ENCODE measurements around the gene NAA20.

NAA20 gene

GRCh38 chr20:19992996-19993908 lies 23.9 kb upstream of the NAA20 start:
- H3K27me3 ChIP-seq (ENCODE audit: control insufficient read depth in 1 of 2, insufficient read depth in 2 of 2, low read length in 2 of 2): no peaks in the 10 kb centered on the region
- H3K36me3 ChIP-seq (ENCODE audit: insufficient read depth, low read length): peaks cover 35% of the 10 kb centered on the region
- peak overlapping the region; percentile 4 to 22 for H3K4me3 ChIP-seq (ENCODE audit: low read depth in 1 of 2, low read length in 2 of 2)
- peak overlapping the region; percentile 83 for H3K27ac ChIP-seq (ENCODE audit: low read depth, low read length)
- H3K9me3 ChIP-seq (ENCODE audit: low read length): no peaks in the 10 kb centered on the region
- peaks cover 47% of the 10 kb centered on the region for H3K4me1 ChIP-seq (ENCODE audit: insufficient read depth, low read length)
- peak overlapping the region; percentile 7 for H3K9ac ChIP-seq (ENCODE audit: low read length)

- no peaks in the 10 kb centered on the region for H3K27me3 ChIP-seq (ENCODE audit: control insufficient read depth in 1 of 2, insufficient read depth in 2 of 2, low read length in 2 of 2)
- peak overlapping the region; percentile 83 for H3K27ac ChIP-seq (ENCODE audit: low read depth, low read length)
- no peaks in the 10 kb centered on the region for H3K9me3 ChIP-seq (ENCODE audit: low read length)
- H3K36me3 ChIP-seq (ENCODE audit: insufficient read depth, low read length): peaks cover 44% of the 10 kb centered on the region
- peak overlapping the region; percentile 4 to 22 for H3K4me3 ChIP-seq (ENCODE audit: low read depth in 1 of 2, low read length in 2 of 2)
- H3K9ac ChIP-seq (ENCODE audit: low read length): peak overlapping the region; percentile 7
- H3K4me1 ChIP-seq (ENCODE audit: insufficient read depth, low read length): peaks cover 41% of the 10 kb centered on the region
Measured at GRCh38 chr20:19993958-19994669, 23.0 kb upstream of the NAA20 start.

GRCh38 chr20:19995220-19995863 lies 21.8 kb upstream of the NAA20 start:
- Histone ChIP-seq H3K27ac (ENCODE audit: low read depth, low read length) (no peak overlapping the region), H3K9ac (ENCODE audit: low read length) (no peak overlapping the region)

GRCh38 chr20:19996222-19996621 lies 20.9 kb upstream of the NAA20 start:
- Histone ChIP-seq H3K36me3 (ENCODE audit: insufficient read depth, low read length) (peaks cover 47% of the 10 kb centered on the region), H3K4me3 (ENCODE audit: low read depth in 1 of 2, low read length in 2 of 2) (no peak overlapping the region), H3K9ac (ENCODE audit: low read length) (no peak overlapping the region), H3K4me1 (ENCODE audit: insufficient read depth, low read length) (peaks cover 55% of the 10 kb centered on the region), H3K27ac (ENCODE audit: low read depth, low read length) (no peak overlapping the region), H3K27me3 (ENCODE audit: control insufficient read depth in 1 of 2, insufficient read depth in 2 of 2, low read length in 2 of 2) (no peaks in the 10 kb centered on the region), H3K9me3 (ENCODE audit: low read length) (no peaks in the 10 kb centered on the region)

More at GRCh38 chr20:19995220-19995863, 21.8 kb upstream of the NAA20 start:
- no peaks in the 10 kb centered on the region for H3K9me3 ChIP-seq (ENCODE audit: low read length)
- H3K4me3 ChIP-seq (ENCODE audit: low read depth in 1 of 2, low read length in 2 of 2): no peak overlapping the region
- H3K4me1 ChIP-seq (ENCODE audit: insufficient read depth, low read length): peaks cover 50% of the 10 kb centered on the region
- peaks cover 48% of the 10 kb centered on the region for H3K36me3 ChIP-seq (ENCODE audit: insufficient read depth, low read length)
- no peaks in the 10 kb centered on the region for H3K27me3 ChIP-seq (ENCODE audit: control insufficient read depth in 1 of 2, insufficient read depth in 2 of 2, low read length in 2 of 2)

- no peaks in the 10 kb centered on the region for H3K27me3 ChIP-seq (ENCODE audit: control insufficient read depth in 1 of 2, insufficient read depth in 2 of 2, low read length in 2 of 2)
- peaks cover 54% of the 10 kb centered on the region for H3K4me1 ChIP-seq (ENCODE audit: insufficient read depth, low read length)
- H3K9me3 ChIP-seq (ENCODE audit: low read length): no peaks in the 10 kb centered on the region
- peaks cover 46% of the 10 kb centered on the region for H3K36me3 ChIP-seq (ENCODE audit: insufficient read depth, low read length)
- H3K9ac ChIP-seq (ENCODE audit: low read length): no peak overlapping the region
- no peak overlapping the region for H3K4me3 ChIP-seq (ENCODE audit: low read depth in 1 of 2, low read length in 2 of 2)
- no peak overlapping the region for H3K27ac ChIP-seq (ENCODE audit: low read depth, low read length)
Measured at GRCh38 chr20:19996917-19997316, 20.2 kb upstream of the NAA20 start.

- no peak overlapping the region for H3K9ac ChIP-seq (ENCODE audit: low read length)
- H3K27ac ChIP-seq (ENCODE audit: low read depth, low read length): no peak overlapping the region
- peaks cover 57% of the 10 kb centered on the region for H3K4me1 ChIP-seq (ENCODE audit: insufficient read depth, low read length)
- no peaks in the 10 kb centered on the region for H3K27me3 ChIP-seq (ENCODE audit: control insufficient read depth in 1 of 2, insufficient read depth in 2 of 2, low read length in 2 of 2)
- no peak overlapping the region for H3K4me3 ChIP-seq (ENCODE audit: low read depth in 1 of 2, low read length in 2 of 2)
- H3K9me3 ChIP-seq (ENCODE audit: low read length): no peaks in the 10 kb centered on the region
- peaks cover 43% of the 10 kb centered on the region for H3K36me3 ChIP-seq (ENCODE audit: insufficient read depth, low read length)
Measured at GRCh38 chr20:19998990-19999705, 18.0 kb upstream of the NAA20 start.

GRCh38 chr20:20000211-20000968 lies 16.8 kb upstream of the NAA20 start:
- no peak overlapping the region for H3K9ac ChIP-seq (ENCODE audit: low read length)
- peaks cover 43% of the 10 kb centered on the region for H3K36me3 ChIP-seq (ENCODE audit: insufficient read depth, low read length)
- H3K27ac ChIP-seq (ENCODE audit: low read depth, low read length): peak overlapping the region; percentile 39
- no peaks in the 10 kb centered on the region for H3K9me3 ChIP-seq (ENCODE audit: low read length)
- no peak overlapping the region for H3K4me3 ChIP-seq (ENCODE audit: low read depth in 1 of 2, low read length in 2 of 2)
- peaks cover 47% of the 10 kb centered on the region for H3K4me1 ChIP-seq (ENCODE audit: insufficient read depth, low read length)
- no peaks in the 10 kb centered on the region for H3K27me3 ChIP-seq (ENCODE audit: control insufficient read depth in 1 of 2, insufficient read depth in 2 of 2, low read length in 2 of 2)

GRCh38 chr20:20002101-20002998 lies 14.8 kb upstream of the NAA20 start:
- Histone ChIP-seq H3K27ac (ENCODE audit: low read depth, low read length) (peak overlapping the region; percentile 27), H3K4me1 (ENCODE audit: insufficient read depth, low read length) (peaks cover 40% of the 10 kb centered on the region), H3K4me3 (ENCODE audit: low read depth in 1 of 2, low read length in 2 of 2) (peak overlapping the region in 1 of 2 donors; percentile 46)

GRCh38 chr20:20003031-20003954 lies 13.9 kb upstream of the NAA20 start:
- Histone ChIP-seq H3K9me3 (ENCODE audit: low read length) (no peaks in the 10 kb centered on the region), H3K27ac (ENCODE audit: low read depth, low read length) (peak overlapping the region; percentile 56), H3K4me3 (ENCODE audit: low read depth in 1 of 2, low read length in 2 of 2) (peak overlapping the region in 1 of 2 donors; percentile 46), H3K4me1 (ENCODE audit: insufficient read depth, low read length) (peaks cover 40% of the 10 kb centered on the region), H3K36me3 (ENCODE audit: insufficient read depth, low read length) (peaks cover 32% of the 10 kb centered on the region), H3K27me3 (ENCODE audit: control insufficient read depth in 1 of 2, insufficient read depth in 2 of 2, low read length in 2 of 2) (no peaks in the 10 kb centered on the region), H3K9ac (ENCODE audit: low read length) (no peak overlapping the region)

More at GRCh38 chr20:20002101-20002998, 14.8 kb upstream of the NAA20 start:
- Histone ChIP-seq H3K9me3 (ENCODE audit: low read length) (no peaks in the 10 kb centered on the region), H3K27me3 (ENCODE audit: control insufficient read depth in 1 of 2, insufficient read depth in 2 of 2, low read length in 2 of 2) (no peaks in the 10 kb centered on the region), H3K36me3 (ENCODE audit: insufficient read depth, low read length) (peaks cover 34% of the 10 kb centered on the region), H3K9ac (ENCODE audit: low read length) (no peak overlapping the region)

All from muscle layer of colon (tissue), 2 donors.